HG03060 (cell line): ENCODE measurements around the gene CARD9.
A peak's percentile ranks its signal among the peaks of the same experiment; 100 is the strongest.

Experiments used
- ATAC-seq: cut with Tn5 transposase; IDR thresholded peaks from one replicate; pipeline ENCODE4 v1.9.1; 2021; ENCODE audit warnings: low read depth, moderate number of reproducible peaks; ENCODE audit not compliant: unreplicated experiment

The CARD9 gene

DNA sequence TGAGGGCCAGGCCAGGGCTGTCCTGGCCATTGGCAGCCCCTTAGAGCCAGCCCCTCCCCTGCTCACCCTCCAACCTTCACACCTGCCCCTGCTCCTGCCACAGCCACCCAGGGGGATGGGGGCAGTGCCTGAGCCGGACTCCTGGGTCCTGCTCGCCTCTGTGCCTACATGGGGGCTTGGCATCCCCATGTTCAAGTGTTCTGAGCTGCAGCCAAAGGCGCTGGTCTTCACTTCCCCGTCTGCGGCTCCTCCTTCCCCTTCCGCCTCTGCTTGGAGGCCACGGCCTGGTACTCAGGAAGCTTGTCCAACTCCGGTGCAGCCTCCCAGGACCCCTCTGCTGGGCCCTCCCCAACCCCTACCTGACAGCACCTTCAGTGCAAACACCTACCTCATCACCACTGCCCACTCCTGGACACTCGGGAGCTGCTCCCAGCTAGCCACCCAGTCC is 7.7 kb downstream of the CARD9 start:
- ATAC-seq = no peak

DNA sequence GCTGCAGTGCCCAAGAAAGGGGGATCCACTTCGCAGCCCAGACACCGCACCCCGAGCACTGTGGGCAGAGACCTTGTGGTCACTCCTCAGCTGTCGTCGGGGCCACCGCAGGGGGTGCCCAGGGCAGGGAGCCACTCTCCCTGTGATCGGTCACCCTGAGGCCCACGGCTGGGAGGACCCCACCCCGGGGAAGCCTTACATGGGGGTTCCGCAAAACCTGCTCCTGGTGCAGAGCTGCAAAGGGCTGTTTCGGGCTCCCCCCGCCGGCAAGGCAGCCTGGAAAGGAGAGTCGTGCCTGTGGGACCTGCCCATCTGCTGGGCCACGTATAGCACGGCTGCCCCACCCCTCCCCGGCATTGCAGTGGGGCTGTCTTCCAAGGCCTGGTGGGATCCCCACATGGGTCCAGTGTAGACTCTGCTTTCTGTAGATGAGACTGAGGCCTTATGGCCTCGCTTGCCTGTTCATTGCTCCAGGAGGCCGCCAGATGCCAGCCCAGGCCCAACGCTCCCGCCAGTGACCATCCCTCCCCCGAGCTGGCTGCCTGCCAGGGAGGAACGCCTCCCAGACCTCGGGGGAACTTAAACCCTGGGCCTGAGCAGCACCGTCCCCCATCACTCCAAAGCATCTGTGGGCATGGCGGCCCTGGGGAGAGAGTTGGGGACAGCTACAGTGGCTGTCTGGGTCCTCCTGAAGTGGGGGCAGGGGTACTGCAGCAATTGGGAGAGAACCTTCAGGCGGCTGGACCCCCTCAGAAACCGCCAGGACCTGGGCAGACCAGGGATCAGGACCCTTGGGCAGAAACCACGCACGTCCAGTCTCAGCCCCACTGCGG is 8.3 kb downstream of the CARD9 start:
- no peak for ATAC-seq

DNA sequence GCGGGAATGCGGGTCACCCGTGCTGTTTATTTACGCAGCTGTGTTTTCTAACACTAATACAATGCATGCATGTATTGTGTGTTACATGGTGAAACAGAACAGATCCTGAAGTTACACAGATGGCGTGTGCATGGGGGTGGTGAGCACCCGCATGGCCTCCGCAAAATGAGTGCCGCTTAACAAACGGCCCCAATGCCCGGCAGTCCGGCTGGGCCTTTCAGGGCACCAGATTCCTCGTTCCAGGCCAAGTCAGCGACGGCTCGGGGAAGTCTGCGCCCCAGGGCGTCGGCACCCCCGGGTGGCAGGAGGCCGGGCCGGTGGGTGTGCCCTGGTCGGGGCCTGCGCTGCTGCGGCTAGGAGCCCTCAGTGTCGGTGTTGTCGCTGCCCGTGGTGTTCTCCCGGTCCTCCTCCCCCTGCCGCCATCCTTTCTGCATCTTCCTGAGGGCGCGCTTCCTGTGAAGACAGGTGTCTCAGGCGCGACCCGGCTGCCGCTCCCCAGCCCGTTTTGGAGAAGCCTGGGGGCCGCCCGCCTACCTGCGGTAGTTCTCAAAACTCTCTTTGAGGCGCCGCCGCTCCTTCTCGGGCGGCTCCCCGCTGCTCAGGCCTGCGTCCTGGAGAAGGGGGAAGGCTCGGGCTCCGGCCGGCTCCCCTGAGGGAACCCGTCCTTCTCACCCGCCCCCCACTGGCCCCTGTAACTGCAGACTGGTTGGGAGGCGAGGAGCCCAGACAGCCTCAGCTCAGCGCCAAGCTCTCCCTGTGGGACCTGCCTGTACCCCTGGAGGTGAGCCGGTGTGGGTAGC is 9.3 kb downstream of the CARD9 start:
- peak; percentile 3 for ATAC-seq

DNA sequence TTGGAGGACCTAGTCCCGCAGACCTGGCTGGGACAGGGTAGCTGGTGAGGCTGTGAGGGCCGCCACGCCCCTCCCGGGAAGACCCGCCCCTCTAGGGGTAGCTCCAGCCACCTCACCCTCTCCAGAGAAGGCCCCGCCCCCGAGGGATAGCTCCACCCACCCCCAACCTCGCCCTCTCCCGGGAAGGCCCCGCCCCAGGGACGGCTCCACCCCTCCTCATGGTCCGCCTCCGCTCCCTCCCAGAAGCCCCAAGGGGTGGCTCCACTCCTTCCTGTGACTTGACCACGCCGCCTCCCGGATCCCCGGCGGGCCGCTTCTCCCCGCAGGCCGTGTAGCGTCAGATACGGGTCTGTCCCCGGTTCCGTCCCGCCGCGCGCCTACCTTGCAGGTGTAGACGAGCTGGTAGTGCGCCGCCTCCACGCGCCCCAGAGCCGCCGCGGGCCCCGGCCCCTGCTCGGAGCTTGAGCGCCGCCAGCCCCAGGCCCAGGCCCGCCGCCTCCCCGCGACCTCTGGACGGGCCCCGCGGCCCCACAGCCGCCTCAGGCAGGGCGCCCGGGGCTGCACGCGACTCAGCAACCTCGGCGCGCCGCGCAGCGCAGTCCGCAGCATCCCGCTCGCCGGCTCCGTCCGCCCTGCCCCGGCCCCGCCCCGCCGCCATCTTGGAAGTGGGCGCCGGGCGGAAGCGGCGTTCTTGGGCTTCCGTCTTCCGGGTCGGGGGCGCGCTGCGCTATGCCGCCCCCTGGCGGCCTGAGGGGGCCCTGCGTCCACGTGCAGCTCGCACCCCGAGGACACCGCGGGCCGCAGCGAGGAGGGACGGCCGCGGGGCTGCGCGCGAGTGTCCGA is 10.1 kb downstream of the CARD9 start, which contains the start of gene DNLZ:
TSS of gene DNLZ (minus strand) at position 639 of the 843 bp plus-strand sequence. CDS start at position 609, 30 bp downstream.
- peak; percentile 45 for ATAC-seq

DNA sequence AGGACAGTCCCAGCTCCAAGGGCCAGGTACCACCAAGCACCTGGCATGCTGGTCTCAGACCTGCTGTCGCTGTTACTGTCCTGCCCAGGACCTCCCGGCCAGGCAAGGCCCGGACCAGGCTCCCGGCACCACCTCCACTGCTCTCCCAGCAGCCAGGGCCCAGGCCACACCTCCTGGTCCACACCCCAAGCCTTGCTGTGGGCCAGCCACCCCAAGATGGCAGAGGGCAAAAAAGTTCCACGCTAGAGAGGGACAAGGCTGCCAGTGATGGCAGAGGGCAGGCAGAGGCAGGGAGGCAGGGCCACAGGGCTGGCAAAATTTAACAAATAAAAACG is 11.1 kb downstream of the CARD9 start:
- ATAC-seq = no peak

DNA sequence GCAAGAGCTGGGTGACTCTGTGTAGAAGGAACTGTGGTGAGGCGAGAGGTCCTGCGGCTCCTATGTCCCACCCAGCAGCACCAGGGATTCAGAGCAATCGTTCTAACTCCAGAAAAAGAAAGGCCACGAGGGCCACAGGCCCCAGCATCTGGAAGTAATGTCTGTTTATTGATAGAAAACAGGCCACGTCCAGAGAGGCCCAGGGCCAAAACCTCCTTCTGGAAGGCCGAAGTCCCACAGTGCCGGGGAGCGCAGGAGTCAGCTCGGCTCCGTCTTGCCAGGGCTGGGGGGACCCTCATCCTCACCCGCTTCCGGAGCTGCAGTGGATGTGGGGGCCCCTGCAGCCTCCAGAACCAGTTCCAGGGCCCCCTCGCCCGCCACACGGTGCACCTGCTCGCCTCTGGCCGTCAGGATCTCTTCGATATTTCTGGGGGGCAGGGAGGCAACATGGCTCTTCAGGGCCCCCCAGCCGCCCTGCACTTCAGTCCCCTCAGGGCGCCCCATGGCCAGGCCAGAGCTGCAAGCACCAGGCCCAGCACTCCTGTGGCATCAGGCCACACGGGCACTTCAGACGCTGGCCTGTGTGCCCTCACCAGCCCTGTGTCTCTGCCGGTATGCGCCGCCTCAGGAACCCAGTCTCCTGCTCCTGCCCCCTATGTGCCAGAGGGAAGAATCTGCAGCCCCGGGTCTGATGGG is 11.6 kb downstream of the CARD9 start:
- ATAC-seq = no peak

DNA sequence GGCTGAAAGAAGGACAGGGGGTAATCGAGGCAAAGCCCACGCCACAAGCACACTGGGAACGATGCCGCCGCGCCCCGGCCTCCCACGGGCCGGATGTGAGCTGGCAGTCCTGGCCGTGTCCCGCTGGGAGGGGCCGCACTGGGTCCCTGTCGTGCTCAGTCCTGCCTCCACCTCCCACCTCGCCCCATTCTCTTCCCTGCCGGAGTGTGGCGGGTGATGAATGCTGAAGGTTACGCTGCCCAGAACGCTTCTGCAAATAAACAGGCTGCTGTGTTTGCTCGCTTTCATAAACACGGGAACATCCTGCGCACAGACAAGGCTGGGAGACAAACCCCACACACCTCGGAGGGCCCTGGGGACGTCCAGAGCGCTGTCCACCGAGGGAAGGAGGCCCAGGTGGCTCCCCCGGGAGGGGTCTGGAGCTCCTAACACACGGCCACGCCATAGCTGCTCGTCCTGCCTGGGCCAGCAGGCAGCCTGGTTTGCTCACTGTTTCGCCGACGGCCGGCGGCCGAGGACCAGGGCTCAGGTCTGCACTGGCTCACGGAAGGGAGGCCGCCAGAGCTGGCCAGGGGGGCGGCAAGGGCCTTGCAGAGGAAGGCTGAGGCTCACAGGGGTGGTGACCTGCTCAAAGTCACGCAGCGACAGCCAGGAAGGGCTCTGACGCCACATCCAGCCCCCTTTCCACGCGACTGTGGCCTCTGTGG is 12.3 kb downstream of the CARD9 start:
- ATAC-seq = no peak

DNA sequence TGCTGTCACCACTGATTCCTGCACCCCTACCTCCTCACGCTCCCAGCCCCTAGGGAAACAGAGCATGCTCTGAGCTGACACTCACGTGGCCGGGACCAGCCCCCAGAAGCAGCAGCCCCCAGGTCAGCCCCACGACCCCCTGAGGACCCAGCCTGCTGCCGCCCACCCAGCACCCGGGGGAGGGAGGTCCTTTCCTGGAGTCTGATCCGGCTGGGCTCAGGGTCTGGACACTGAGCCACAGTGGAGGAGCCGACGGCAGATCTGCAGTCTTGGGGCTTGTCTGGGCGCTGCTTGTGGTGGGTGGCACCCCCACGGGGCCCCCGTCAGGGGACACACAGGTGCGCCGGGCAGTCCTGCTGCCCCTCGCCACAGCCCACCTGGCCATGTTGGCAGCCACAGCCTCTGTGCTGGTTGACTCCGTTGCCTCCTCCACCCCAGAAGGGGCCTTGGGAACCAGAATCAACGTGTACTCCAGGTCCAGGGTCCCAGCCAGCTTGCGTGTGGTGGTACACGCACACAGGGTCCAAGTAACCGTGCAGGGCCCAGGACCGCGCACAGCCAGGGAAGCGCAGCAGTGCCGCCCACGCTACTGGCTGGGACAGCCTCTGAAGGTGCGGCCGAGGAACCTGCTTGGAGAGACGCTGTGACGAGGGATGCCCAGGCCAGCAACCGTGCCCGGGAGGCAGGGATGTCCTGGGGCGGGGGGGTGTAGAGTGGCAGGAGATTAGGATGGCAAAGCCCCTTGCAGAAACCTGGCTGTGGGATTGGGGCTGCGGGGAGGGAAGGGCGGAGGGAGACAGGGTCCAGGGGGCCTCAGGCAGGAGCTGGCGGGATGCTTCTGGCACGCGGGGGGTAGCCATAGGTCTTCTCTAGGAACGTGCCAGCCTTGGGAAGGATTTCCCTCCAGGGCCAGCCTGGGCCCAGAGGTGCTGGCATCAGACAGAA is 13.4 kb downstream of the CARD9 start:
- ATAC-seq = no peak

DNA sequence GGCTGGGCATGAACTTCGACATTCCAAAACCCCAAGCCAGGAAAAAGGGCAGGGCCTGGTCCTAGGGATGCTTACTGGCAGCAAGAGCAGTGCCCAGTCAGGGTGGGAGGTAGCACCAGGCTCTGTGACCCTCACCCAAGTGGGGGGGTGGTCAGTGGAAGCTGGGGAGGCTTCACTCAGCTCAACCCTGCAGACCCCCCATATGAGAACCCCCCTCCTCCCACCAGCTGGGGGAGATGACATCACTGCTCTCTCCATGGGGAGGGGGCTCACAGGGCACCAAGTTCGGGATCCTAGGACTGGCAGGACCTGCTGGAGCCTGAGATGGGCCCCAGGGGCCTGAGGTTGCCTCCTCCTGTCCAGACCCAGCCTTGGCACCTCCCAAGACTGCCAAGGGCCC is 14.6 kb downstream of the CARD9 start:
- ATAC-seq = no peak

DNA sequence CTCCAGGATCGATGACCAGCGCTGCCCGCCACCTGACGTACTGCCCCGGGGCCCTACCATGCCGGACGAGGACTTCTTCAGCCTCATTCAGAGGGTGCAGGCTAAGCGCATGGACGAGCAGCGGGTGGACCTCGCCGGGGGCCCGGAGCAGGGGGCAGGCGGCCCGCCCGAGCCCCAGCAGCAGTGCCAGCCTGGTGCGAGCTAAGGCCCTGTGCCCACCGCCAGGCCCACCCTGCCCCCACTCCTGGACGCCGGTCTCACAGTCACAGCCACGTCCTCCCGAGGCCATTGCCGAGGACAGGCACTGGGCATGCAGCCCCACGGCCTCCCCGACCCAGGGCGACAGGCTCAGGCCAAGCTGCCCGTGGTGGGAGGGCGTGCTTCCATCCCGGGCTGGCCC is 15.5 kb downstream of the CARD9 start:
- no peak for ATAC-seq

DNA sequence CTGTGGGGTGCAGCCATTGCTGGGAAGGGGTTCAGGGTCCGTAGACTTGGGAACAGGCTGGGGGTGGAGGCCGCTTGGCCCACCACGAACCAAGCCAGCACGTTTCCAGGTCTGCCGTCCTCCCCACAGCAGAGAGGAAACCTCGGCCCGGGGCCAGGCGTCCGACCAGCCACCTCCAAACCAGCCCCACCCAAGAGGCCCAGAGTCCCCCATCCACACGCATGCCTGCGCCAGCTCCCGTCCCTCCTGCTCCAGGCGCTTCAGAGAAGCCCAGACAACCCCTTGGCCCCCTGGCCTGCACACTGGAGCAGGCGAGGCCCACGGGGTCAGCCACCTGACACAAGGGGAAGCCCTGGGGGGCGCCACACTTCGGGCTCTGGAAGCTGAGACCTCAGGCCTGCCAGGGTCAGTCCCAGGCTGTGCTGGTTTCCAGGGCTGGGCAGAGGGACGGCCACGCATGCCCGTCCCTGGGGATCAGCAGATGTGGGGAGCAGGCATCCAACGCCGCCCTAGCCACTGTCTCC is 16.2 kb downstream of the CARD9 start:
- no peak for ATAC-seq

DNA sequence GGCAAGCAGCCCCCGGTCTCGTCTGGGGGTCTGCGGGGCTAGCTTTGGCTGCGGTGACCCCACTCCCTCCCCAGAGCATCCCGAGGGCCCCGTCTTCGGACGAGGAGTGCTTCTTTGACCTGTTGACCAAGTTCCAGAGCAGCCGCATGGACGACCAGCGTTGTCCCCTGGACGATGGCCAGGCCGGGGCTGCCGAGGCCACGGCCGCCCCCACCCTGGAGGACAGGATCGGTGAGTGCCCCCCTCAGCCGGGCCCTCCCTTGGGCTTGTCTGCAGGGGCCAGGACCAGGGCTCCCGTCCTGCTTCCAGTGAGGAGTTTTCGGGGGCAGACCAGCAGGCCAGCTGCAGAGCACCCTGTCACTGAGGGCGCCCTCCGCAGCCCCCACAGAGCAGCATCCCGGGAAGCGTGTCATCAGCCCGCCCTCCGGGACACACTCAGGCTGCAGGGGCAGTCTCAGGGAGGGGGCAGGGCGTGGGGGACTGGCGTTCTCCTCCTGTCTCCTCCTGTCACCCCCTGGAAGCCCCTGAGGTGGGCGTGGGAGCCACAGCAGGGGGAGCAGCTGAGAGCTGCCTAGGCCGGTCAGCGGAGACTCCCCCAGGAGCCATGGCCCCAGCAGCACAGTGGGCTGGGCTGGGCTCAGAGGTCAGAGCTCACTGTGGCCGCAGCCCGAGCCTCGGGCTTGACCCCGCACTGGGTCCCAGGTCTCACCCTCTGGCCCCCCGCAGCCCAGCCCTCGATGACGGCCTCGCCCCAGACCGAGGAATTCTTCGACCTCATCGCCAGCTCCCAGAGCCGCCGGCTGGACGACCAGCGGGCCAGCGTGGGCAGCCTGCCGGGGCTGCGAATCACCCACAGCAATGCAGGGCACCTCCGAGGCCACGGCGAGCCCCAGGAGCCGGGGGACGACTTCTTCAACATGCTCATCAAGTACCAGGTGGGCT is 17.6 kb downstream of the CARD9 start:
- no peak for ATAC-seq

DNA sequence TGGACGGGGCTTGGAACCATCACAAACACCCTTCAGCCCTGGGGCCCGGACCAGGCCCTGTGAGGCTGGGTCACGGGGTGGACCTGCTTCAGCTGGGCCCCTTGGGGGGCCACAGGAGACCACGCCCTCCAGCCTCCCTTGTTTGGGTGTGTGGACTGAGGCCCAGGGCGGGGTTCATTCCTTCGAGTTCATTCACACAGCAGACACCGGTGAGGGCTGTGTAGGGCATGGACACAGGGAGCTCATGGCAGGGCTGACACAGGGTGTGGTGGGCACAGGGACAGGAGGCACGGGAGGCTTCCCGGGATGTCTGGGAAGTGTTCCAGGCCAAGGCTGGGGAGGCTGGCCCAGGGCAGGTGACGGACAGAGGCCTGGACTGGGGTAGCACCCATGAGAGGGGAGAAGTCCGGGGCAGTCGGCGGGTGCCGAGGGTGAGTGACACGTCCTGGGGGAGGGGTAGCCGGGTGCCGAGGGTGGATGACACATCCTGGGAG is 18.8 kb downstream of the CARD9 start:
- ATAC-seq = no peak

DNA sequence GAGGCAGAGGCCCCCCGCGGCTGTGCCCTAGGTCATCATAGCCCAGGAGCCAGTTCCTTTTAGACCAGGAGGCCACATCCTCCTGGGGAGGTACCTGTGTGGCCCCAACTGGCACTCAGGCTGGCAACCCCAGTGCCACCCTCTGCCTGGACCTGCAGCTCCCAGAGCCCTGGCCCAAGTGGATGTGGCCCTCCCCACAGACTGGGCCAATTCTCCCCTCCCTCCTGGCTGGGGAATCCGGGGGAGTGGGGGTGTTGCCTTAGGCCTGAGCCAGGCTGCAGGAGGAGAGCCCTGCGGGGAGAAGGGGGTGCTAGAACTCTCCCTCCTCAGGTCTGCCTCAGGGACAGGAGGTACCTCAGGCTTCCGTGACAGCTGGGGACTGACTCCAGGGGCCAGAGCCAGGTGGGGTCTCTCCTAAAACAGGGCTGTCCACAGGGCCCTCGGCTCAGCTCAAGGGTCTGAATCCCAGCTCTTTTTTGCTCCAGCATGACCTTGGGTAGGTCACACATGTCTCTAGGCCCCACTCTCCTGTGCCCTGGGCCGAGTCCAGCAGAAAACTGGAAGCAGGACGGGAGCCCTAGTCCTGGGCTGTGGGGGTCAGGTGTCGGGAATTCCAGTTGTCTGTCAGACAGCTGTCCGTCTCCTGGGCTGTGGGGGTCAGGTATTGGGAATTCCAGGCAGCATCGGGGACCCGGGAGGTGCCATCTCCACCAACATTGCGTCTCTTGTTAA is 19.5 kb downstream of the CARD9 start:
- no peak for ATAC-seq

DNA sequence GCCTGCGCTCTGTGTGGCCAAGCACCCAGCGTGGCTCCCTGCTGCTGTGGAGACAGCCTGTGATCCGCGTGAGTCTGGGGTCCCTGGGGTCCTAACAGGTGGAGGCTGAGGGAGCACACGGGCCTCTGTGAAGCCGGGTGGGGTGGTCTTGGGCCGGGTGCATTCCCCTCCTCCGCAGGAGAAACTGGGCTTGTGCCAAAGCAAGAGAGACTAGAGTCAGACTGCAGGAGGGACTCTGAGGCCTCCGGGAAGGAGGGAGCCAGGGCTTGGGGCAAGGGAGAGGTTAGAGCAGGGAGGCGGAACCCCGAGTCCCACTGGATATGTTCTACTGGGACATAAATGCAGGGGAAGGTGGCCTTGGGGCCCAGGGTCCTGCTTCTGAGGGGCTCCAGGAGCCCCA is 20.4 kb downstream of the CARD9 start:
- no peak for ATAC-seq

DNA sequence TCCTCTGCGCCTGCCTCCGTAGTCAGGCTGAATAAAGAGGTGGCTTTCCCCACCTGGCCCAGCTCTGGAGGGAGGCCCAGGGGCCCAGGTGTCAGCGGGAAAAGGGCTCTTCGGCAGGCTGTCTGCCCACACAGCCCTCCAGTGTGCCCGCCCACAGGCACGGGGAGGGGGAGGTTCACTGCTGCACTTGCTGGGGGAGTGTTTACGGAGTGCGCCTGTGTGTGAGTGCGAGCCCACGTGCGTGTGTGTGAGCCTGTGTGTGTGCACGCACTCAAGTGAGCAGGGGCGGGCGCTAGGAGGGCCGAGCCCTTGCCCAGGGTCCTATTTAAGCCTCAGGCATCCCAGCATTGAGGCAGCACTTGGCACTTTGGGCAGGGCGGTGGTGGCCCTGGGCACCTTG is 20.8 kb downstream of the CARD9 start:
- ATAC-seq = no peak
